Endothelial cell of umbilical vein (primary cell): ENCODE measurements around the gene SLC11A1. TPM values are rescaled to one million over a fixed set of nuclear protein-coding genes. Genes with fewer than 3 reads are reported as not detected.

Experiments
- BruUV-seq: library from RNA; stranded (reverse); fragments of 400-500 nt; replicated peaks from 2 replicates; lab custom pipeline; 2021; lab: Mats Ljungman, UMichigan
- CTCF ChIA-PET: fragments of 300-600, 350-600 bp; sonication (Branson Sonifier 250); formaldehyde crosslinking; loops from one replicate; lab custom pipeline; 2021; ENCODE audit warnings: antibody characterized with exemption, inconsistent platforms; lab: Charles Lee
- POLR2A ChIA-PET: fragments of 300-600, 350-600 bp; sonication (Branson Sonifier 250); formaldehyde crosslinking; loops from one replicate; lab custom pipeline; 2021; ENCODE audit warnings: antibody characterized with exemption, inconsistent platforms; lab: Charles Lee
- DNase-seq: peaks from one replicate; pipeline ENCODE4 v3.0.0-alpha.2; 2011; ENCODE audit warnings: low read depth, low spot score
- FAIRE-seq: peaks from 2 replicates; lab custom pipeline; 2011; peaks lifted over from hg19 to GRCh38; lab: Jason Lieb, UNC
- H2AFZ ChIP-seq: 2 replicates; pipeline ENCODE4 v1.6.0; 2012; ENCODE audit warnings: low read depth, low read length, control low read depth, inconsistent platforms
- H3K27ac ChIP-seq: 2 replicates; pipeline ENCODE4 v1.5.1; 2011; ENCODE audit warnings: low read depth, mild to moderate bottlenecking, control low read depth, low read length, moderate library complexity; ENCODE audit not compliant: insufficient read depth
- H3K27me3 ChIP-seq, 2 experiments: 2 replicates each; pipeline versions ENCODE4 v1.6.0 to v1.6.1; 2011; ENCODE audit warnings: low read length in 2 of 2, mixed read lengths in 1 of 2; ENCODE audit not compliant: control insufficient read depth in 2 of 2, insufficient read depth in 2 of 2
- H3K36me3 ChIP-seq, 2 experiments: 2 replicates in 1 of 2; 3 replicates in 1 of 2; pipeline ENCODE4 v1.5.1; 2011; ENCODE audit warnings: low read length in 2 of 2, mild to moderate bottlenecking in 1 of 2, moderate library complexity in 1 of 2; ENCODE audit not compliant: control insufficient read depth in 2 of 2, insufficient read depth in 2 of 2; ENCODE audit errors: extremely low read depth in 1 of 2
- H3K4me1 ChIP-seq: 3 replicates; pipeline ENCODE4 v1.5.1; 2011; ENCODE audit warnings: mild to moderate bottlenecking, low read length; ENCODE audit not compliant: control insufficient read depth, insufficient read depth; ENCODE audit errors: extremely low read depth
- H3K4me2 ChIP-seq: 2 replicates; pipeline ENCODE4 v1.6.1; 2011; ENCODE audit warnings: low read length, control low read depth, mixed read lengths; ENCODE audit not compliant: insufficient read depth
- H3K4me3 ChIP-seq, 3 experiments: fragments of 200-600 bp in 1 of 3; sonication (generic), shearing (Covaris generic) in 1 of 3; replicated peaks in 1 of 3; 2 replicates each; pipeline ENCODE4 v1.5.1; 2011 to 2016; ENCODE audit warnings: control low read depth in 3 of 3, low read length in 3 of 3, mild to moderate bottlenecking in 2 of 3, inconsistent platforms in 1 of 3, low read depth in 1 of 3, moderate library complexity in 1 of 3; ENCODE audit not compliant: insufficient read depth in 1 of 3
- H3K79me2 ChIP-seq: 2 replicates; pipeline ENCODE4 v1.6.0; 2012; ENCODE audit warnings: low read length, inconsistent platforms; ENCODE audit not compliant: control insufficient read depth, insufficient read depth
- H3K9ac ChIP-seq: replicated peaks from 2 replicates; pipeline ENCODE3; 2011; ENCODE audit warnings: low read length, control low read depth; ENCODE audit not compliant: insufficient read depth; ENCODE audit errors: extremely low read depth
- H3K9me1 ChIP-seq: replicated peaks from 3 replicates; pipeline ENCODE4 v1.6.0; 2011; ENCODE audit warnings: mild to moderate bottlenecking, low read length; ENCODE audit not compliant: control insufficient read depth, insufficient read depth; ENCODE audit errors: extremely low read depth
- H3K9me3 ChIP-seq: replicated peaks from 2 replicates; pipeline ENCODE4 v1.5.1; 2012; ENCODE audit warnings: low read length, inconsistent platforms; ENCODE audit not compliant: control insufficient read depth, insufficient read depth
- H4K20me1 ChIP-seq: replicated peaks from 2 replicates; pipeline ENCODE3; 2011; ENCODE audit warnings: mild to moderate bottlenecking, low read length; ENCODE audit not compliant: control insufficient read depth, insufficient read depth; ENCODE audit errors: extremely low read depth
- EZH2 ChIP-seq: IDR thresholded peaks from 2 replicates; pipeline ENCODE4 v1.6.1; 2012; ENCODE audit warnings: borderline replicate concordance, low read depth, mild to moderate bottlenecking, moderate library complexity, low read length, inconsistent platforms; ENCODE audit not compliant: severe bottlenecking
- FOS ChIP-seq: IDR thresholded peaks from 2 replicates; pipeline ENCODE4 v1.6.1; 2011; ENCODE audit warnings: mild to moderate bottlenecking, low read length, moderate library complexity, borderline replicate concordance; ENCODE audit not compliant: insufficient read depth
- GATA2 ChIP-seq: IDR thresholded peaks from 2 replicates; pipeline ENCODE4 v1.7.0; 2011; ENCODE audit warnings: low read depth, mild to moderate bottlenecking, moderate library complexity, mixed read lengths, low read length; ENCODE audit not compliant: insufficient read length, insufficient read depth
- JUN ChIP-seq: IDR thresholded peaks from 2 replicates; pipeline ENCODE4 v1.6.1; 2011; ENCODE audit warnings: borderline replicate concordance, low read depth; ENCODE audit not compliant: insufficient read length, insufficient read depth
- MYC ChIP-seq: IDR thresholded peaks from one replicate; pipeline ENCODE4 v1.6.1; 2011; ENCODE audit warnings: mild to moderate bottlenecking, low read depth, low read length
- POLR2A ChIP-seq: IDR thresholded peaks from 2 replicates; pipeline ENCODE4 v1.6.1; 2012; ENCODE audit warnings: low read depth, mild to moderate bottlenecking, control low read depth, low read length
- POLR2AphosphoS5 ChIP-seq: IDR thresholded peaks from 2 replicates; pipeline ENCODE4 v1.6.1; 2012; ENCODE audit warnings: low read depth, mild to moderate bottlenecking, control low read depth, low read length, moderate library complexity; ENCODE audit not compliant: insufficient read depth
- dilution Hi-C: fragments of 300-500 bp; cut with MboI; formaldehyde crosslinking; loops from one replicate; pipeline ENCODE4 v1.15.0; 2019; ENCODE audit warnings: low sequenced_read_pairs; ENCODE audit not compliant: extremely low pct_ligation_motif_present
- intact Hi-C: fragments of 100-400 bp; cut with micrococcal nuclease; formaldehyde crosslinking; loops from one replicate; pipeline ENCODE4 v1.10.0; 2022
- polyA plus RNA-seq, 4 experiments: library from polyadenylated mRNA; depleted of rRNA in 3 of 4; stranded (reverse) in 3 of 4; unstranded in 1 of 4; fragments of >200 nt; gene quantifications; 2 replicates each; pipeline versions ENCODE4 v1.2.1 to v1.2.3, GENCODE V29; 2011 to 2012; ENCODE audit warnings: missing spikeins in 1 of 4
- total RNA-seq: library from RNA; stranded (reverse); gene quantifications from 2 replicates; pipeline ENCODE4 v1.2.3, GENCODE V29; 2021
- TF ChIP-seq, protein P1 (sequence below): IDR thresholded peaks from 2 replicates; pipeline ENCODE4 v1.6.1; 2011; ENCODE audit not compliant: insufficient read depth, insufficient read length
- TF ChIP-seq, protein P2 (sequence below), 2 donors: IDR thresholded peaks; 1 replicate in 1 of 2; 2 replicates in 1 of 2; pipeline ENCODE4 v1.5.1; 2011; ENCODE audit warnings: low read length in 2 of 2, mild to moderate bottlenecking in 2 of 2, moderate library complexity in 2 of 2, control low read depth in 1 of 2, inconsistent platforms in 1 of 2, low read depth in 1 of 2; ENCODE audit not compliant: insufficient read depth in 1 of 2; ENCODE audit errors: extremely low read depth in 1 of 2

The SLC11A1 gene
- total and polyA plus RNA-seq, 2 donors (not counting 3 experiments of a cell fraction or from before 2014, with no cell fraction given), result 0.03 TPM; not detected in 1

DNA sequence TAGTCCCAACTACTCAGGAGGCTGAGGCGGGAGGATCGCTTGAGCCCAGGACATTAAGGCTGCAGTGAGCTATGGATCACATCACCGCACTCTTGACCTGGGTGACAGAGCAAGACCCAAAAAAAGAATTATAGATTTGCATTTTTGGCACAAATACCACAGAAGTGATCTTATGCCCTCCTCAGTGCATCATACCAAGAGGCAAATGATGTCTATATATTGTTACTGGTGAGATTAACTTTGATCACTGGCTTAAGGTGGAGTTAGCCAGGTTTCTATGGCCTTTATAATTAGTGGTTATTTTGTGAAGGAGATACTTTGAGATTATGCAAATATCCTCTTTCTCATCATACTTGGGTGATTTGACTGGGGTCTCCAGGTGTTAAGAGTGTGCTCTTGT is 47.5 kb upstream of the SLC11A1 start:
- Histone ChIP-seq H3K9ac (no peak overlapping the region), H3K9me1 (no peaks in the 10 kb centered on the region), H3K79me2 (no peaks in the 10 kb centered on the region), H3K9me3 (no peaks in the 10 kb centered on the region), H3K27me3 (no peaks in the 10 kb centered on the region), H3K36me3 (no peaks in the 10 kb centered on the region), H3K4me2 (no peak overlapping the region), H3K27ac (no peak overlapping the region), H4K20me1 (no peaks in the 10 kb centered on the region), H3K4me3 (no peak overlapping the region), H2AFZ (no peak overlapping the region), H3K4me1 (no peaks in the 10 kb centered on the region)
- POLR2A ChIA-PET, result no interaction called here
- DNase-seq (no peak), FAIRE-seq (no peak)
- BruUV-seq, result no TSS peak
- TF ChIP-seq, protein P1, sequence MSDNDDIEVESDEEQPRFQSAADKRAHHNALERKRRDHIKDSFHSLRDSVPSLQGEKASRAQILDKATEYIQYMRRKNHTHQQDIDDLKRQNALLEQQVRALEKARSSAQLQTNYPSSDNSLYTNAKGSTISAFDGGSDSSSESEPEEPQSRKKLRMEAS, result no peak
- no peak for TF ChIP-seq JUN
- TF ChIP-seq, protein P2, sequence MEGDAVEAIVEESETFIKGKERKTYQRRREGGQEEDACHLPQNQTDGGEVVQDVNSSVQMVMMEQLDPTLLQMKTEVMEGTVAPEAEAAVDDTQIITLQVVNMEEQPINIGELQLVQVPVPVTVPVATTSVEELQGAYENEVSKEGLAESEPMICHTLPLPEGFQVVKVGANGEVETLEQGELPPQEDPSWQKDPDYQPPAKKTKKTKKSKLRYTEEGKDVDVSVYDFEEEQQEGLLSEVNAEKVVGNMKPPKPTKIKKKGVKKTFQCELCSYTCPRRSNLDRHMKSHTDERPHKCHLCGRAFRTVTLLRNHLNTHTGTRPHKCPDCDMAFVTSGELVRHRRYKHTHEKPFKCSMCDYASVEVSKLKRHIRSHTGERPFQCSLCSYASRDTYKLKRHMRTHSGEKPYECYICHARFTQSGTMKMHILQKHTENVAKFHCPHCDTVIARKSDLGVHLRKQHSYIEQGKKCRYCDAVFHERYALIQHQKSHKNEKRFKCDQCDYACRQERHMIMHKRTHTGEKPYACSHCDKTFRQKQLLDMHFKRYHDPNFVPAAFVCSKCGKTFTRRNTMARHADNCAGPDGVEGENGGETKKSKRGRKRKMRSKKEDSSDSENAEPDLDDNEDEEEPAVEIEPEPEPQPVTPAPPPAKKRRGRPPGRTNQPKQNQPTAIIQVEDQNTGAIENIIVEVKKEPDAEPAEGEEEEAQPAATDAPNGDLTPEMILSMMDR (IDR thresholded peaks at IDR 0.05; ENCODE audit: extremely low read depth in 1 of 2, insufficient read depth in 1 of 2, low read depth in 1 of 2, low read length in 2 of 2), result no peak
- no peak for TF ChIP-seq POLR2A
- TF ChIP-seq GATA2, result no peak
- no peak for TF ChIP-seq EZH2
- no peak for TF ChIP-seq POLR2AphosphoS5
- no peak for TF ChIP-seq MYC
- TF ChIP-seq FOS, result no peak
- CTCF ChIA-PET, result no interaction called here
- intact Hi-C loops, result no loop called here
- dilution Hi-C loops, result no loop called here
